Activated T-helper 1 cell treated with anti-CD3 and anti-CD28 coated beads, Interleukin-2, amount 50 U/mL, for 16 hours (primary cell): ENCODE measurements around the gene TMEM174.

Source experiments
- DNase-seq, 2 donors: peaks; one replicate each; pipeline ENCODE4 v3.0.0-alpha.2; 2020; ENCODE audit warnings: low read depth in 1 of 2, low spot score in 1 of 2

The TMEM174 gene

DNA sequence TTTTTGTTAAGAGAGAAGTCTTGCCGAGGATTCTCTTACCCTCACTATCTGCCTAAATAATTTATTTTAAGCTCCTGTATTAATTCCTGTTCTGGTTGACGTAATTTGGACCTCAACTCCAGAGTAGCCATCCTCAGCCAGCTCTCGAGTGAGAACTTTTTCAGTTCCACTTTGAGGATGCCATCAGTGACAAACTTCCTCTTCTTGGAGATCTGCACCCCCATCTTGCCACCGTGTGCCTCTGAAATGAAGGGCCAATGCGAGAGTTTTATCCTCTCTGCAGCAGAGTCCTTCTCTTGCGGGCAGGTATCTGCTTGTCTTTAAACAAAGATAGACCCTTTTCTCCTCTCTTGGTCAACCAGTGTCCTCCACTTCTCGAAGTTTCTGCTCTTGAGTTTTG is 19.5 kb upstream of the TMEM174 start:
- DNase-seq = no peak

- no peak for DNase-seq
Observed at GRCh38 chr5:73154208-73155006, 18.6 kb upstream of the TMEM174 start.

DNA sequence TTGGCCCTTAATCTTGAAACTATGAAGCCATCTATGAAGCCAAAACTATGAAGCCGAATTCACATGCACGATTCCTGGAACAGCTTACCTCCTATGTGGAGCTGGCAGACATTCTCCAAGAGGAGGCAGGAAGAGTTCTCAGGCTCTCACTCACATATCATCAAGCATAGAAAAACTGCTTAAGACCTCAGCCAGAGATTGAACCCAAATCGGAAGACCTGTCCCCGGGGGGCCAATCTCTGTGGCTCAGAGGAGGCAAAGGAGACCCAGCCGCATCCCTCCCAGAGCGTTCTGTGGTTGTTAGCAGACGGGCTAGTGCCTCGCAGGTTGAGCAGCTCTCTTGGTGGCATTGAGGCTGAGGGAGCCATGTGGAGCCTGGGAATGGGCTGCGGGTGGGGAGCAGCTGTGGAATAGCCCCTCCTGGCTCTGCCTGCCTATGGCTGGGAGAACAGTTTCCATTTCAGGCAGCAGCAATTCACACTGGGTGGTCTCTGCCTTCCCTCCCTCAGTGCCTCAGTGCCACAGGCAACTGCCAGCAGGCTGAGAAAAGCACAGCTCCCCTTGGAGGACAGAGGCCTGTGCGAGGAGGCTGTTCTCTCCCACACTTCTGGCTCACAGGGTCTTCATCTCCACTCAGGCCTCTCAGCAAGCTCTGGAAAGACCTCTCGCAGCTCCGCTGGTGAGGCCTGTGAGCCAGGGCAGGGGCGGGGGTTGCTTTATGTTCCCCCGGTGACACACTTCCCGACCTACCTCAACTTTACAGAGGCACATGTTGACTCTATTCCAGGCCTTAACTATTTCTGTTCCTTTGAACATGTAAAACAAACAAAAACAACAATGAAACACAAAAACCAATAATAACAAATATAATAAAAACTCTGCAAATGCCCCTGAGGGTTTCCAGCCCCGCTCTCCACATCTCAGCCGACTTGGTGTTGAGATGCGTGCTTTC is 17.4 kb upstream of the TMEM174 start:
- DNase-seq = no peak

DNA sequence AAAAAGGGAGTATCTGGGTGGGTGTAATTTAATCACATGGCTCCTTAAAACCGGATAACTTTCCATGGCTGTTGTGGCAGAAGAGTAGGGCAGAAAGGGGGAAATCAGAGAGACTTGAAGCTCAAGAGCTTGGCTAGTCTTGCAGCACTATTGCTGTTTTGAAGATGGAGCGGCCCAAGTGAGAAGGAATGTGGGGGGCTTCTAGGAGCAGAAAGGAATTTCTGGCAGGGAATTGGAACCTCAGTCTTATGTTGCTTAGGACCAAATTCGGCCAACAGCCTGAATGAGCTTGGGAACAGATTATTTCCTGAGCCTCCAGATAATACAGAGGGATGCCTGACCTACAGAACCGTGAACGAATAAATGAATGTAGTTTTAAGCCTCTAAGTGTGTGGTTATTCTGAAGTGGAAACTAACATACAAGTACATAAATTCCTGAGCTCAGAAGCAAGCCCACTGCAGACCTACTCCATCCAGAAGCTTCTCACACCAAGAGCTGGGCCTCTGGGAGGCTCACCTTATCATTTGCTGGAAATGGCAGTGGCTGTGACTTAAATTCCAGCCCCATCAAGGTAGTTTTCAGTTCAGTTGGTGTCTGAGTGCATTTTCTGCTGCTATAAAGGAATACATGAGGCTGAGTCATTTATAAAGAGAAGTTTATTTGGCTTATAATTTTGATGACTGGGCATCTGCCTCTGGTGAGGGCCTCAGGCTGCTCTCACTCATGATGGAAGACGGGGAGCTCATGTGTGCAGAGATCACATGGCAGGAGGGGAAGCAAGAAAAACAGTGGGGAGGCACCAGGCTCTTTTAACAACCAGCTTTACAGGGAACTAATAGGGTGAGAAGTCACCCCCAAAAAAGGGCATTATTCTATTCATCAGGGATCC is 15.3 kb upstream of the TMEM174 start:
- DNase-seq = no peak

DNA sequence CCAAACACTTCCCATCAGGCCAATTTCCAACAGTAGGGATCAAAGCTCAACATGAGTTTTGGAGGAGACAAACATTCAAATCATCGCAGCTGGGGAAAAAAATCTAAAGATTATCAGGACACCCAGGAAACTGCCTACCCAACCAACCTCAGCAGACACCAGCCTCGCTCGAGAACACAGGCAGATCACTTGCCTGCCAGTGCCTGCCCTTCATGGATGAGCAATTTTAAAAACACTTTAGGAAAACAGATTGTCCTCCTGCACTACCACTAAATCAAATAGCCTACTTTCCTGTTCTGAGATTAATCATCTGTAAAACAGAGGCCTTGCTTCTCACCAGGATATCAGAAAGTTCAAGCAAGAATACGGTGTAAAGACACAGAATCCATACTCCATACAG is 14.7 kb upstream of the TMEM174 start:
- DNase-seq = no peak

- DNase-seq = peak in 1 of 2 donors; percentile 27
Observed at GRCh38 chr5:73160239-73160671, 12.7 kb upstream of the TMEM174 start.

- DNase-seq = no peak
Observed at GRCh38 chr5:73170522-73170921, 2.5 kb upstream of the TMEM174 start.

DNA sequence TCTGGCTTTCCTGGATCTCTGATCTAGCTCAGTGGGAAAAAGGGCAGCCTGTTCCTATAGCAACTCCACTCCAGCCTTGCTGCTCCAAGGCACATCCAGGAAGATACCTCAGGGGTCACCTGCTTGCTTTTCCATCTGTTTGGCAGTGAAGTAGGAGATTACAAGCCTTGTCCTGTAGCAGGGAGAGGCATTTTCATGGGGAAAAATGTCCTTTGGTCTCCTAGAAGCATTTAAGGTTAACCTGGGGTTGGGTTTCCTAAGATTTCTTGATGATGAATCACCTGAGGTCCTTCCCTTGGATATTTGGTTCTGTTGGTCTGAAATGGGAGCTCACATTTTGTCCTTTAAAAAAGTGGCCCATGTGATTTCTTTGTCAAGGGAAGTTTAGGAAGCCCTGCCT is 1.5 kb upstream of the TMEM174 start:
- no peak for DNase-seq

GRCh38 chr5:73174100-73174815 is 1.3 kb downstream of the TMEM174 start:
- DNase-seq = no peak

- DNase-seq = no peak
Observed at GRCh38 chr5:73176250-73176649, 3.3 kb downstream of the TMEM174 start.

DNA sequence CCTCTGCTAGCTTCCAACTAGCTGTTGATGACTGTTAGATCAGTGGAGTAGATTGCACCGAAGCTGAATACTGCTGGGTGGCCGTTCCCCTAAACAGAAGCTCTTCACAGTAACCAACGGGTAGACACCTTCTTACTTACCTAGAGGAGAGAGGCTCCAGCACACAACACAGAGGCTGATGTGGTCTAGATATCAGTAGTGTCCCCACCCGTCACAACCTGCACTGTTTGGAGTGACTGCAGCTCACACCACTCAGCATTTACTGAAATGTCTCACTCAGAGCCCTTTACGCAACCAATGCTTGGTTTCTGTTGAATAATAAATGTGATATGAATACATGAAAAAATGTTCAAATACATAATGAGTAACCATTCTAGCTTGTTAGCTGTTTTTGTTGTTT is 5.3 kb downstream of the TMEM174 start:
- DNase-seq = no peak

DNA sequence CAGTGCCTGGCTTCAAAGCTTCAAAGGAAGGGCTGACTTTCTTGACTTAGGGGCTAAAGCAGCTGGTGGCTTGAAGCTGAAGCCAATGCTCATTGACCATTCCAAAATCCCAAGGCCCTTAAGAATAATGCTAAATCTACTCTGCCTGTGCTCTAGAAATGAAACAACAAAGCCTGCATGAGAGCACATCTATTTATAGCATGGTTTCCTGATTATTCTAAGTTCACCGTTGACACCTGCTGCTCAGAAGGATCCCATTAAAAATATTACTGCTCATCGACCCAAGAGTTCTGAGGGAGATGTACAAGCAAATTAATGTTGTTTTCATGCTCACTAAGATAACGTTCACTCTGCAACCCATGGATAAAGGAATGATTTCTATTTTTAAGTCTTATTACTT is 6.7 kb downstream of the TMEM174 start:
- no peak for DNase-seq

GRCh38 chr5:73180566-73180965 is 7.6 kb downstream of the TMEM174 start:
- no peak for DNase-seq

DNA sequence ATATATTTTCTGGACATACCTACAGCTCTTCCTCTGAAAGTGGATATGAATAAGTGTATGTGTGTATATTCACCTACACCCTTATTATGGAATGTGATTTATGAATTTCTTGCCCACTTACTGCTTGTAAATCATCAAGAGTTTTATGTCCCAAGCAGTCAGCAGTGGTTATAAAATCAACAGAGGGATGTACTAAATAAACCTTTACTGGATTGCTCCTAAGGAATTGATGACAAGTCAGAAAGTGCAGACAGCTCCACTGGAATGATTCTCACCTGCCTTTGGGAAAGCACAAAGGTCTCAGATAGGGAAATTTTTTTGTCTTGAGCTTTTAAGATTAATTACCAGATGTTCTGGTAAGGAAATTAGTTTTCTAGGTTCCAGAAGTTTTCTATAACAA is 9.3 kb downstream of the TMEM174 start:
- no peak for DNase-seq

DNA sequence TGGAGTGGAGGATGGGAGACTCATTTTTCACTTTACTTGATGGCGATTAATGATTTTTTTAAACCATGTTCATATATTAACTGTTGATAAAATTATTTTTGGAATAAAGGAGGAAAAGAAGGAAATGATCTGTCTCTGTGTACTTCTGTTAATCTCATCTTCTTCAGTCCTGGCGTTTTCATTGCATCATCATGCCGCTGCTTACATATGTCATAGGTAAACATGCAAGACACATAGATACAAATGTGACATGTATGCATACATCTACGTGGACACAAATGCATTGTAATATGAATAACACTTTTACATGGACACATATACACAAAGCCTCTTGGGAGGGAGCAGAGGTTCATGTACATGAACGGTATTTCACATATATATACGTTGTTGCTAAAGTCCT is 10.0 kb downstream of the TMEM174 start:
- DNase-seq = no peak

GRCh38 chr5:73183481-73183891 is 10.5 kb downstream of the TMEM174 start:
- DNase-seq = no peak

DNA sequence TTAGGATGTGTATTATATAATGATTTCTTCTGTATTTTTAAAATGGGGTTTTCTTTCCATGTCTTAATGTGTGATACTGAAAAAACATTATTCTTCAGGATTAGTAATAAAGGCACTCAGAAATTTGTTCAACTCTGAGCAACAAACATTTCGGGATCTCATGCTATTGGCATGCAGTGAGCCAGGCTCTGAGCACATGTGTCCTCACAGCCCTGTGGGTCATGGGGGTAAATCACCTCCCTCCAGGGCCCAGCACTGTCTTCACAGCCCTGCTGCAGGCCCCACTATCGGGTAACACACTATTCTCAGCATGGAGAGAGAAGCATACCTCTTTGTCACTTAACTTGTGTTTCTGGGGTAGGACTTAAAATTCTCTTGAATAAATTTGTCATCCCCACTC is 14.0 kb downstream of the TMEM174 start:
- DNase-seq = no peak

DNA sequence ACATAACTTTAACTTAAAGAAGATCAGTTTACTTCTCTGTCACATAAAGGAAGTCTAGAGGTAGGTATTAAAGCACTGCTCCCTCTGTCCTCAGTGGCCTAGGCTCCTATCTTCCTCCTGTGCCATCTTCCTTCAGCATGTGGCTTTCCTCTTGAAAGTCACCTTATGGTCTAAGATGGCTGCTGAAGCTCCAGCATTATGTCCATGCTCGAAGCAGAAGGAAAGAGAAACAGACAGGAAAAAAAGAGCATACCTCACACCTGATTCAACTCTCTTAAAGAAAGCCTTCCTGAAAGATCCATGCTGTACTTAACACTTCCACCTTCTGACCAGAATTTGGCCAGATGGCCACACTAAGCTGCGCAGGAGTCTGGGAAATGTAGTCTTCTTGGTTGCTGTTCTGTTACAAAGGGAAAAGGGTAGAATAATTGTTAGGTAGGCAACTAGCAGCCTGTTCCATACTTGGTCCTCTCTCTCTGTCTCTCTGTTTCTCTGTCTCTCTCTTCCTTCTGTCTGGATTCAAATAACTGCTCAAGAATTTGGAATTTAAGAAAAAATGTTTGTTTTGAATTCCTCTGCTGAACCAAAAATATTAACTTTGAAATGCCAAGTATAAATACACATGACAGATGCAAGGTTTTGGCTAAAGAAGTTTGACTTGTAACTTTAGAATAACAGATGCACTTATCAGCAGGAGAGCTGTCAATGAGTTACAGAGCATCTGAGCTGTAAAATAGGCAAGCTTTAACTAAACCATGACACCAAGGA is 16.0 kb downstream of the TMEM174 start:
- no peak for DNase-seq

GRCh38 chr5:73189871-73190376 is 16.9 kb downstream of the TMEM174 start:
- DNase-seq = no peak

DNA sequence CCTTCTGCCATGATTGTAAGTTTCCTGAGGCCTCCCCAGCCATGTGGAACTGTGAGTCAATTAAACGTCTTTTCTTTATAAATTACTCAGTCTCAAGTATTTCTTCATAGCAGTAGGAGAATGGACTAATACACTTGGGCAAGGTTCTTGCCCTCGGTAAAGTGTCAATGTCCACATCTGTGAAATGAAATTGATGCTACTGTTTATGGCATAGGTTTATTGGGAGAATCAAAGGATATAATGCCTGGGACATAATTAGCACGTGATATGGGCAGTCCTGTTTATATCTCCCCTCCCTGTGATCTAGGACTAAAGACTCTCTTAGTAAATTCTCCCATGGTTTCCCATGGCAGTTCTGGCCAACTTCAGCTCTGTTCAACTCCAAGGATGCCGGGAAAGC is 19.4 kb downstream of the TMEM174 start:
- DNase-seq = no peak
